Measurements from ENCODE around the gene FCRLA.

Gene FCRLA

DNA sequence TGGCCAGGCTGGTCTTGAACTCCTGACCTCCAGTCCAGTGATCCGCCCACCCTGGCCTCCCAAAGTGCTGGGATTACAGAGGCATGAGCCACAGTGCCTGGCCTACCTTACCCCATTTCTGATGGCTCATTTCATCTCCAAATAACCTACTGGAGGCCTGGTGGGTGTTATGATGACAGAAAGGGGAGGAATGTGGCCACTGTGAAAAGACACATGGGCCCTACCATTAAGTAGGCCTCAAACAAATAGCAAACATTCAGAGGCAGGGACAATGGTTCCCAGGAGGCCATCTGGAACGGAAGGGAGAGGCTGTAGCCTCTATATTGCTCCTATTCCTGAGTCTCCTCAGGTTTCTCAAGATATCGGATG lies 932 bp upstream of the FCRLA start:
- TF ChIP-seq TEAD4 (IDR thresholded peaks at IDR 0.05) (no peak), EGR1 (IDR thresholded peaks at IDR 0.05) (no peak), EP300 (IDR thresholded peaks at IDR 0.05; ENCODE audit: borderline replicate concordance) (no peak), FOXM1 (IDR thresholded peaks at IDR 0.05; ENCODE audit: borderline replicate concordance, low read depth) (no peak), YY1 (IDR thresholded peaks at IDR 0.05; ENCODE audit: low read depth) (no peak), ZBTB7A (IDR thresholded peaks at IDR 0.05; ENCODE audit: low read depth) (no peak), CEBPB (IDR thresholded peaks at IDR 0.05) (no peak), RAD21 (IDR thresholded peaks at IDR 0.05; ENCODE audit: low read depth) (no peak)
- TF ChIP-seq, protein P1, sequence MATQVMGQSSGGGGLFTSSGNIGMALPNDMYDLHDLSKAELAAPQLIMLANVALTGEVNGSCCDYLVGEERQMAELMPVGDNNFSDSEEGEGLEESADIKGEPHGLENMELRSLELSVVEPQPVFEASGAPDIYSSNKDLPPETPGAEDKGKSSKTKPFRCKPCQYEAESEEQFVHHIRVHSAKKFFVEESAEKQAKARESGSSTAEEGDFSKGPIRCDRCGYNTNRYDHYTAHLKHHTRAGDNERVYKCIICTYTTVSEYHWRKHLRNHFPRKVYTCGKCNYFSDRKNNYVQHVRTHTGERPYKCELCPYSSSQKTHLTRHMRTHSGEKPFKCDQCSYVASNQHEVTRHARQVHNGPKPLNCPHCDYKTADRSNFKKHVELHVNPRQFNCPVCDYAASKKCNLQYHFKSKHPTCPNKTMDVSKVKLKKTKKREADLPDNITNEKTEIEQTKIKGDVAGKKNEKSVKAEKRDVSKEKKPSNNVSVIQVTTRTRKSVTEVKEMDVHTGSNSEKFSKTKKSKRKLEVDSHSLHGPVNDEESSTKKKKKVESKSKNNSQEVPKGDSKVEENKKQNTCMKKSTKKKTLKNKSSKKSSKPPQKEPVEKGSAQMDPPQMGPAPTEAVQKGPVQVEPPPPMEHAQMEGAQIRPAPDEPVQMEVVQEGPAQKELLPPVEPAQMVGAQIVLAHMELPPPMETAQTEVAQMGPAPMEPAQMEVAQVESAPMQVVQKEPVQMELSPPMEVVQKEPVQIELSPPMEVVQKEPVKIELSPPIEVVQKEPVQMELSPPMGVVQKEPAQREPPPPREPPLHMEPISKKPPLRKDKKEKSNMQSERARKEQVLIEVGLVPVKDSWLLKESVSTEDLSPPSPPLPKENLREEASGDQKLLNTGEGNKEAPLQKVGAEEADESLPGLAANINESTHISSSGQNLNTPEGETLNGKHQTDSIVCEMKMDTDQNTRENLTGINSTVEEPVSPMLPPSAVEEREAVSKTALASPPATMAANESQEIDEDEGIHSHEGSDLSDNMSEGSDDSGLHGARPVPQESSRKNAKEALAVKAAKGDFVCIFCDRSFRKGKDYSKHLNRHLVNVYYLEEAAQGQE (IDR thresholded peaks at IDR 0.05; ENCODE audit: low read depth), result no peak

GRCh38 chr1:161707503-161707902 lies 474 bp downstream of the FCRLA start:
- TF ChIP-seq, protein P1 (IDR thresholded peaks at IDR 0.05; ENCODE audit: low read depth), result no peak
- TF ChIP-seq MAX (IDR thresholded peaks at IDR 0.05) (no peak), TCF12 (IDR thresholded peaks at IDR 0.05; ENCODE audit: low read depth) (no peak), TEAD4 (IDR thresholded peaks at IDR 0.05) (no peak), RAD21 (IDR thresholded peaks at IDR 0.05; ENCODE audit: low read depth) (no peak), FOXM1 (IDR thresholded peaks at IDR 0.05; ENCODE audit: borderline replicate concordance, low read depth) (no peak), TAF1 (IDR thresholded peaks at IDR 0.05; ENCODE audit: low read depth) (no peak), CREB1 (IDR thresholded peaks at IDR 0.05; ENCODE audit: low read depth) (no peak), YY1 (IDR thresholded peaks at IDR 0.05; ENCODE audit: low read depth) (no peak), NFIC (IDR thresholded peaks at IDR 0.05) (no peak), EGR1 (IDR thresholded peaks at IDR 0.05) (no peak)
- TF ChIP-seq, protein P2, sequence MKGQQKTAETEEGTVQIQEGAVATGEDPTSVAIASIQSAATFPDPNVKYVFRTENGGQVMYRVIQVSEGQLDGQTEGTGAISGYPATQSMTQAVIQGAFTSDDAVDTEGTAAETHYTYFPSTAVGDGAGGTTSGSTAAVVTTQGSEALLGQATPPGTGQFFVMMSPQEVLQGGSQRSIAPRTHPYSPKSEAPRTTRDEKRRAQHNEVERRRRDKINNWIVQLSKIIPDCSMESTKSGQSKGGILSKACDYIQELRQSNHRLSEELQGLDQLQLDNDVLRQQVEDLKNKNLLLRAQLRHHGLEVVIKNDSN (IDR thresholded peaks at IDR 0.05), result no peak

GRCh38 chr1:161709373-161709772 lies 2.3 kb downstream of the FCRLA start:
- TF ChIP-seq NFIC (IDR thresholded peaks at IDR 0.05), result no peak
- TF ChIP-seq CREB1 (IDR thresholded peaks at IDR 0.05; ENCODE audit: low read depth), result no peak
- TF ChIP-seq TAF1 (IDR thresholded peaks at IDR 0.05; ENCODE audit: low read depth), result no peak
- no peak for TF ChIP-seq RAD21 (IDR thresholded peaks at IDR 0.05; ENCODE audit: low read depth)
- TF ChIP-seq, protein P2 (IDR thresholded peaks at IDR 0.05), result no peak
- no peak for TF ChIP-seq EP300 (IDR thresholded peaks at IDR 0.05; ENCODE audit: borderline replicate concordance)
- no peak for TF ChIP-seq MAX (IDR thresholded peaks at IDR 0.05)
- no peak for TF ChIP-seq EGR1 (IDR thresholded peaks at IDR 0.05)
- no peak for TF ChIP-seq TCF12 (IDR thresholded peaks at IDR 0.05; ENCODE audit: low read depth)

- TF ChIP-seq YY1 (IDR thresholded peaks at IDR 0.05; ENCODE audit: low read depth) (no peak), RAD21 (IDR thresholded peaks at IDR 0.05; ENCODE audit: low read depth) (no peak), TEAD4 (IDR thresholded peaks at IDR 0.05) (no peak), NFIC (IDR thresholded peaks at IDR 0.05) (no peak), CREB1 (IDR thresholded peaks at IDR 0.05; ENCODE audit: low read depth) (no peak), CEBPB (IDR thresholded peaks at IDR 0.05) (no peak)
- TF ChIP-seq, protein P1 (IDR thresholded peaks at IDR 0.05; ENCODE audit: low read depth), result no peak
Measured at GRCh38 chr1:161710560-161710959, 3.5 kb downstream of the FCRLA start.
